Body of pancreas (tissue), 4 donors: Measurements from ENCODE around the gene MAPT.
"Not testable (repeated sequence)": the region's sequence is repeated elsewhere in the genome, so short reads cannot be mapped to it uniquely, and the experiment has no call there.

Experiments used
- CTCF ChIP-seq, 7 experiments: fragments of 450-650 bp in 4 of 7; fragments of 200-600 bp in 3 of 7; sonication (generic) in 3 of 7; IDR thresholded peaks; one replicate each; pipeline ENCODE4 v1.5.1; 2016 to 2019; ENCODE audit warnings: antibody characterized with exemption in 7 of 7
- POLR2A ChIP-seq, 3 donors: fragments of 450-650 bp; IDR thresholded peaks; one replicate each; pipeline ENCODE4 v1.6.1; 2016; ENCODE audit warnings: antibody characterized with exemption in 3 of 3, mild to moderate bottlenecking in 2 of 3

- TF ChIP-seq CTCF, POLR2A (IDR thresholded peaks at IDR 0.05): not testable (repeated sequence)
These were observed 18.7 kb downstream of the MAPT start for GRCh38 chr17:45913030-45913429.
